NCI-H146 treated with DMSO at 0.1 percent for 48 hours (cell line): Measurements from ENCODE around the gene ZNF638.

Experiments used
- DNase-seq: peaks from one replicate; lab custom pipeline; 2025; ENCODE audit not compliant: unreplicated experiment; lab: John Stamatoyannopoulos, UW

Gene ZNF638

DNA sequence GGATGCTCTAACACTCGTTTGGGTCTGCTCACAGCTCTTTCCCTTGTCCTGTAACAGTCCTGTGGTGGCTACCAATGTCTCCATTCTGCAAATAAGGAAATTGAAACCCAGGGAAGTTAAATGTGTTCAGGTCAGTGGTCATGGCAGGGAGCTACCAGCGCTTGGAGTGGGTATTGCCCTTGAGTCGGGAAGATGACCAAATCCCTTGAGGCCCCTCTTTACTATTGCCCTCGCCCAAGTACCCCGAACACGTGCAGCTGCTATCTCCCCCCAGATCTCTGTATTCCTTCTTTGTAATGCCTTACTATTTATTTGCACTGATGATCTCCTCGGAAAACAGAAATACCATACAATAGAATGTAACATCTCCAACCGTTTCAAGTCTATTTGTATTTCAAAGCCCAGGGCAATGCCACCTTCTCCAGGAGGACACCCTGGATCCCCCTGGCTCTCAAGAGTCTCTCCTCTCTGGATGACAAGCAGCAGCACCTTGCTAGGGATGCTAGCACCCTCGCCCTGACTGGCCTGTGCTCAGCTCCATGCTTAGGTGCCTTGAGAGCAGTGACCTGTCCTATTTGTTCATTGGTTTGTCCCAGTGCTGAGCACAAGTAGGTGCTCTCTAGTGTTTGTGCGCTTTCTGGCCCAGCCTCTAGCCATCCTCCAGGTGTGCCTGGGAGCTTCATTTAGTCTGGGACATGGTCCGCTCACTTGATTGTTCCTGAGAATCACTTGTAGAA, 136.9 kb downstream of the ZNF638 start:
- DNase-seq, result no peak

DNA sequence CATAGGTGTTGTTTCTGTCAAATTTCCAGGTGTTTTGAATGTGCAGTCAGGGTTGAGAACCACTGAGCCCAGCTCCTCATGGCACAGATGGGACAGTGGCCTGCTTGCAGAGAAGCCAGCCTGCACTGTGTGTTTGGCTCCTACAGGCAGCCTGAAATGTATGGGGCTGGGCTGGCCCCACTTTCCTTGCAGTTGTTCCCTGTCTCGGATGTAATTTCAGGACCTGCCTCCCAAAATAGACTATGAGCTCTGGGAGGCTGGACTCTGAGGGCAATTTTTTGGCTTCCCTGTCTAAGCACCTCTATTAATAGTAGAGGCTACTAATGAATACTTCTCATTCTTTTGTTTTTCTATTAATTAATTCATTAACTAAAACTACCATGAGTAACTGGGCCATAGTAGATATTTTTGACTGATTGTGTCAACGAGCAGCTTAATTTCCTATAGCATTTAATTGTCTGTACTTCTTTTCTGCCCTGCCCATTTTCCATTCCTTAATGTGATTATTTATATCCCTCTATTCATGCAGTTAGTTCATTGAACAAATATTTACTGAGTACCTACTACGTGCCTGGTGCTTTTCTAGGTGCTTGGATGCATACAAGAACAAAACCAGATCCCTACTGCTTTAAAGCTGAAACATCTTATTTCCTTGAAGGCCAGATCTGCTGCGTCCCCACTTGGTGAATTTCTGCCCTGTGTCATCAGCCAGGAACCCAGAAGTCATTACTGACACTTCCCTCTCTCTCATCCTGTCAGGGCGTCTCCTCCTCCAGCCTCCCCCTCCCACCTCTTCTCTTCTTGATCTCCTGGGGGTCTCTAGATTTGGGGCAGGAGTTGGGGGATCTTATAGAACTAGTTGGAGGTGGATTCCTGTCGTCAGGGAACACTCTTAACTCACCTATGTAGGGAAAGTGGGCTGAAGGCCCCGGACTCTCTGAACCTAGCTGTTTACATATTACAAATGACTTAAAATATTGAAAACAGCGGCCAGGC, 138.1 kb downstream of the ZNF638 start:
- DNase-seq, result no peak

DNA sequence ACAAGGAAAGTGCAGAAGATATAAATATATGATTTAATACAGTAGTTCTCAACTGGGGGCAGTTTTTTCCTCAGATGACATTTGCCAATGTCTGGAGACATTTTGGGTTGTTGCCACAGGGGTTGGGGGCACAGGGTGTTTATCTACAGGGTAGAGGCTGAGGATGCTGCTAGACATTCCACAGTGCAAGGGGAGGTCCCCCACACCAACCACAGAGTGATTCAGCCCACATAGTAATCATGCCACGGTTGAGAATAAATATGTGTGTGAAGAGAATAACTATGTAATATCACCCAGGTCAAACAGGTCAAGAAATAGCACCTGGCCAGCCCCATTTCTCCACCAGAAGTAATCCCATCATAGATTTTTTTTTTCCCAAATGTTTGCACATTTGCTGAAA, 139.7 kb downstream of the ZNF638 start:
- DNase-seq, result no peak

GRCh38 chr2:71472019-71472418, 140.4 kb downstream of the ZNF638 start:
- DNase-seq, result no peak

DNA sequence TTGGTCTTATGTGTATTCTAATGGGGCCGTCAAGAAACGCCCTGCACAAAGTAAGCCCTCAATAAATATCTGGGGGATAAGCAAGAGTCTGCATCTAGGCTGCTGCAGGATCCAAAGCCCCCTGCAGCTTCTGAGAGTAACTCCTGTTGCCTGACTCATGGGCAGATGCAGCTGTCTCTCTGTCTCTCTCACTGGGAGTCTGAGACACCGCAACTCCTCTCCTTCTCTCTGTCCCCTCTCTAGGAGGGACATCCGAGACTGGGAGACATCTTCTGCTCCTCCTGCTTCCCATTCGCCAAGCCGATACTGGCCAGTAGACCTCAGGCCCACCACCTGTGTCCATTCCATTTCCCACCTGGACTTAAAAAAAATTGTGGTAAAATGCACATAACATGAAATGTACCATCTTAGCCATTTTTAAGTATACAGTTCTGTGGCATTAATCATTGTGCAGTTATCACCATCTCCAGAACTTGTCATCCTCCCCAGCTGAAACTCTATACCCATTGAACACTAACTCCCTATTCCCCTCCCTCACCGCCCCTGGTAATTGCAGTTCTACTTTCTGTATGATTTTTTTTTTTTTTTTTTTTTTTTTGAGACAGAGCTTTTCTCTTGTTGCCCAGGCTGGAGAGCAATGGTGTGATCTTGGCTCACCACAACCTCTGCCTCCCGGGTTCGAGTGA, 141.9 kb downstream of the ZNF638 start:
- no peak for DNase-seq

GRCh38 chr2:71474116-71474743, 142.6 kb downstream of the ZNF638 start:
- DNase-seq, result no peak

DNA sequence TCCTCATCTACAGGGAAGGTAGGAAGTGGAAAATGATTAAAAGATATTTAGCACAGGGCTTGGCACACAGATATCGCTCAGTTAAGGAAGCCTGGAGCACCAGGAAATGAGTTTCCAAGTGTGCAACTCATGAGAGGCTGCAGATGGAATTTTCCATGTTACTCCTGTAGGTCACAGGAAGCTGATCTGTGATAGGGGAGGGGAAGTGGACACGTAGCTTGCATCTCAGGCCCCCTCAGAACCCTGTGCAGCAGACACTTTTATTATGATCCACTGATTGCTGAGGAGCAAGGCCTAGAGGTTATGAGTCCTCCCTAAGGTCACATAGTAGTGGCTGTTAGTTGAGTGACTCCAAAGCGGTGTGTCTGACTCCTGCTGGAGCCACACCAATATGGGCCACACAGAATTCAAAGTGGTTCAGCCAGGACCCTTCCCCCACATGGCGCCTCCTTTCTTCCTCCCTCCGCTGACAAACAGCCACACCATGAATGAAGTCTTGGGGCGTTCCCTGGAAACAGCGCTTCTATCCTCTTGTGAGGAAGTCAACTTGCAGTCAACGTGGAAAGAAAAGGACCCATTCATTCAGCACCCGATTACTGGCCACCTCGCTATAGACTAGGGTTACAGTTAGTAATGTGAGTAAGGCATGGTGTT, 143.3 kb downstream of the ZNF638 start:
- DNase-seq, result no peak

GRCh38 chr2:71476495-71476894, 144.9 kb downstream of the ZNF638 start:
- no peak for DNase-seq

GRCh38 chr2:71477231-71477691, 145.7 kb downstream of the ZNF638 start:
- no peak for DNase-seq

DNA sequence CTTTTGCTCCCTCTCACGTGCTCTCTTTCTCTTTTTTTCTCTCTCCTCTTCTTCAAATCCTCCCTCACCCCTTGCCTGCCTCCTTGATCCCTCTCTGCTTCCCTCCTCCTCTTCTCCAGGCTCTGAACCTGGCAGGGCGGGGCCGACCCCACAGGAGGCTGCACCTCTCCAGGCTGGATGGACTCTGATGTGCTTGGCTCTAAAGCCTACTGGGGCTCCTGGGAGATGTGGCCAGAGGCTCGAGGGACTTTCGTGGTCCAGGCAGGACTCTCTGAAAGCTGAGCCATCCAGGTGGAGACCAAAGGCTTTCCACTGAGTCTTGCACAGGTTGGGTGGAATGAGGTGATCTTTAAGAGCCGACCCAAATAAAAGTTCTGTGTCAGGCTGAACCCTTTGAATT, 147.2 kb downstream of the ZNF638 start:
- DNase-seq, result no peak

- DNase-seq, result no peak
Measured at GRCh38 chr2:71479261-71479660, 147.7 kb downstream of the ZNF638 start.

GRCh38 chr2:71481111-71481510, 149.5 kb downstream of the ZNF638 start:
- DNase-seq, result no peak

- no peak for DNase-seq
Measured at GRCh38 chr2:71482055-71482454, 150.5 kb downstream of the ZNF638 start.

DNA sequence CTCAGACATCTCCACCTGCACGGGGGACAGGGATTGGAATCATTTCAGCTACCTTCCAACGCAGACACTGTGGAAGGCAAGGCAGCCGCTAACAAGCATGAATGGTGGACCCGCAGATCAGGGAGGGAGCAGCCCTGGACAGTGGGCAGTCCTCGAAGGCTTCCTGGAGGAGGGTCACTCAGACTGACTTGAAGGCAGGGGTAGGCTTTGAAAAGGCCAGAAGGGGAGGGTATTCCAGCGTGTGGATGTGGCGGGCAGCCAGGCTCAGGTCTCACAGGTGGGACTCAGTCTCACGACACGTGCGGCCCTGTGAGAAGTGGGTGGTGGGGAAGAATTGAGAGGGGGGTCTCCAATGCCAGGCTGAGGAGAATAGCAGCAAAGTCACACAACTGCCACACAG, 151.7 kb downstream of the ZNF638 start:
- no peak for DNase-seq

GRCh38 chr2:71484354-71484753, 152.8 kb downstream of the ZNF638 start:
- no peak for DNase-seq
